Left lobe of liver (tissue), 2 donors: ENCODE data around the gene EIF5A. TPM values are rescaled to one million over a fixed set of nuclear protein-coding genes. Genes with fewer than 3 reads are reported as not detected.

Experiments
- ATAC-seq: fragments of 200-7000 bp; cut with Tn5 transposase; one replicate; pipeline ENCODE4 v1.9.1; 2020; ENCODE audit warnings: mild to moderate bottlenecking, moderate library complexity
- DNase-seq: peaks from one replicate; pipeline ENCODE4 v3.0.0-alpha.2; 2020; ENCODE audit warnings: low spot score
- total RNA-seq: library from RNA; stranded (reverse); gene quantifications from one replicate; pipeline ENCODE4 v1.2.1, GENCODE V29; 2021
- donor health status: DM: no; HTN: no; CAD: no; lungs with moderate emphysema.
- donor health status: DM: no; HTN: yes; CAD: no.

EIF5A gene
- total RNA-seq, 1 donor from 2014 or later: 242 TPM

DNA sequence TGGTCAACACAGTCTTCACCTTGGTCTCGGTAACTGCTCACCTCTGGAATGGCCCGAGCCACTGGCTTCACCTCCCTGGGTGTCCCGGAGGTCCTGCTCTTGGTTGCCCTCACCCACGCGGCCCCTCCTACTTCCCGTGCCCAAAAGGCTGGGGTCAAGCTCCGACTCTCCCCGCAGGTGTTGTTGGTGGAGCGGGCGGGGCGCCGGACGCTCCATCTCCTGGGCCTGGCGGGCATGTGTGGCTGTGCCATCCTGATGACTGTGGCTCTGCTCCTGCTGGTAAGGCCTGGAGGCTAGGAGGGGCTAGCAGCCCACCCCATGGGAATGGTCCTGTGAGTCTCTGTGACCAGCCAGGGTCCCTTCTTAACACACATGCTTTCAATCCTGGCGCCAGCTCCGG is 22.5 kb upstream of the EIF5A start:
- DNase-seq (no peak), ATAC-seq (no peak)

DNA sequence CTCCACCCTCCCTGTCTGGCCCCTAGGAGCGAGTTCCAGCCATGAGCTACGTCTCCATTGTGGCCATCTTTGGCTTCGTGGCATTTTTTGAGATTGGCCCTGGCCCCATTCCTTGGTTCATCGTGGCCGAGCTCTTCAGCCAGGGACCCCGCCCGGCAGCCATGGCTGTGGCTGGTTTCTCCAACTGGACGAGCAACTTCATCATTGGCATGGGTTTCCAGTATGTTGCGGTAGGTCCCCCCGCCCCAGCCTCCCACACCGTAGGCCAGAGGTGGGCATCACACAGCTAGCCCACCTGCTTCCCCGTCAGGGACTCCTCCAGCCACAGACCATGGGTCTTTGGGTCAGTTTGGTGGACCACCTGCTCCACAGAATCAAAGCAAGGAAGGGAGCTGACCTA is 21.7 kb upstream of the EIF5A start:
- ATAC-seq (no peak), DNase-seq (no peak)

DNA sequence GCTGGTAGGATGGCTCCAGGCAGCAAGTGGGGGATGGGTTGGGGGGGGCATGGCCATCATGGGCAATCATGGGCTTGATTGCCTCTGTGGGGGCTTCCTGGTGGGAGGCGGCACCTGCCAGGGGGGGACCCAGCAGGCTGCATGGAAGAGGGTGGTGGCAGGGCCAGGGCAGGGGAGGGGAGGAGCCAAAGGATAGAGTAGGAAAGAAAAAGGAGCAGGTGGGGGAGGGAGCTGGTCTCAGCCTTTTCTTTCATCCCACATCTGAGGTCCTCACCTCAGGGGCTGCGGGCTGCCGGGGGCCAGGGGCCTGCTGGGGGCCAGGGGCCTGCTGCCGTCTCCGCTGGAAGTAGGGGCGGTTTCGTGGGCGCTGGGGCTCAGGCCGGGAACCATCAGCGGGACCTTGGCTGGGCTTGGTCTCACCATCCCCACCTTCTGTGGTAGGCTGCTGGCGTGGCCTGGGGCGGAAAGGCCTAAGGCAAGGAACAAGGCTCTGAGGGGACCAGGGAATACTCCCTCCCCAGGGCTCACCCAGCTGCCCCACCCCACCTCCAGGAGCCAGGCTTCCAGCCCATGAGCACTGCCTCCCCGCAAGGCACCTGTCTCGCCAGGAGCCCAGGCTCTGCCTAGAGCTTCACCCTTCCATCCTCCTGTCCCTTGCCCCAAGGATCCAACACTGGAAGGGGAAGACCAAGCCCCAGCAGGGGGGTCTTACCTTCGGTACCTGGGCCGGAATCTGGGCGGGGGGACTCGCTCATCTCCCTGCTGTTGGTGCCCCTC is 18.0 kb upstream of the EIF5A start:
- DNase-seq (no peak), ATAC-seq (no peak)

DNA sequence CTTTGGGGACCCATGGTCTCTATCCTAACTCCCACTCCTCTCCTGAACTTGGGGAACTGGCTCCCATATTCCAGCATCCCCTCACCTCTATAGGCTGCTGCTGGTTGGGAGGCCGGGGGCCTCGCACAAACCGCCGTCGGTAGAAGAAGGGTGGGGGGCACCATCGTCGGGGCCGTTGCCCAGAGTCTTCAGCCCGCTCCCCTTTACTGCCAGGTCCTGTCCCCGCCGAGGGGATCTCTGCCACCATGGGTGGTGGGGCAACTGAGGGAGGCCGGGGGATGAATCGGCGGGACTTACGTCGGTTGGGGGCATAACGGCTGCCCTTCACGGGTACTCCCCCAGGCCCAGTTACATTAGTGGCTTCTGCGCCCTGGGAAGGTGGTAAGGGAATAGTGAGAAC is 17.3 kb upstream of the EIF5A start:
- DNase-seq (no peak), ATAC-seq (no peak)

DNA sequence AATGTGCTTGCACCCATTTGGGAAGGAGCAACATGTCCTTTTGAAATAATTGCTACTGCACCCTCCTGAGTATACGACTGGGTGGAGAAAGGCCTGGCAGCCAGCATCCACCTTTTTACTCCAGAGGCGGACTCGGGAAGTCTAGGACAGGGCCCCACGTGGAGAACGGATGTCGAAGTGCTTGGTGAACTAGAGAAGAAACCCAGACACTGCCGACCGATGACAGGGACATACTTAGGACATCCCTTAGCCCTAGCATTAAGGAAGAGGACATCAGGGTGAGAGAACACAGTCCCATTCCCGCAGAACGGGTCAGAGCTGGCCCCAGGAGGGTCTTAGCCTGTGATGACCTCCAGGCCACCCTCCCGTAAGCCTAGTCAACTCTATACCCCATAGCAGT is 16.7 kb upstream of the EIF5A start:
- DNase-seq: no peak
- no peak for ATAC-seq

DNA sequence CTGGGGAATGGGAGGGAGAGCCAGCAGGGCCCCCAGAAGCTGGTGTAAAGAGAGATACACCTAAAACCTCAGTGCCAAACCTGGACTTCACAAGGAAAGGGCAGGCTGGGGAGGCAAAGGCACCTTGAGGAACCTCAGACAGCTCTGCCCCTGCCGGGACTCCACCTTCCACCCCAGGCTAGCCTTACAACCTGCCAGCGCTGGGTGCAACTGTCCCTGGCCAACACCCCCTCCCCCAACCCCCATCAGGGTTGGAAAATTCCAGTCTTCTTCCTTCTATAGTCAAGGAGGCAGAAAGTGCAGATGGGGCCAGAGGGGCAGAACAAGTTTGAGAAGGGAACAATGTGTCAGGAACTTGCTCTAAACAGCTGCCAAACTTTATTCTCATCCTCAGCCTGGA is 15.2 kb upstream of the EIF5A start:
- no peak for ATAC-seq

DNA sequence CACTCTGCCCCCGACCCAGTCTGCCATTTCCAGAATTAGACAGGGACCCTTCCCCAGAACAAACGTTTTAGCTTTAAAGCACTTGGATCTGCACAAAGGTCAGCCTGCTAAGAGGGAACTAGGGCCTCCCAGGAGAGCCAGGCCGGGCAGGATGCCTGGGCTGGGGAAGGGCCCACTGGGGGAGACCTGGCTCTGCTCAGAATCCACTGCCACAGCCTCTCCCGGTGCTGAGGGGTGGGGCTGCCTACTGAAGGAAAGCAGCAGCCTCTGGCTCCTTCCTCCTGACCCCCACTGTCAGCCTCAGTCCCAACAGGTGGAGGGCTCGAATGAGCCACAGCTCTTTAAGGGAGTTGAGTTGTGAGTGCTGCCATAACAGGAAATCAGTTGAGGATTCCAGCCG is 14.7 kb upstream of the EIF5A start:
- ATAC-seq (no peak), DNase-seq (no peak)

More for the DNA sequence above, 15.2 kb upstream of the EIF5A start:
- DNase-seq: no peak

DNA sequence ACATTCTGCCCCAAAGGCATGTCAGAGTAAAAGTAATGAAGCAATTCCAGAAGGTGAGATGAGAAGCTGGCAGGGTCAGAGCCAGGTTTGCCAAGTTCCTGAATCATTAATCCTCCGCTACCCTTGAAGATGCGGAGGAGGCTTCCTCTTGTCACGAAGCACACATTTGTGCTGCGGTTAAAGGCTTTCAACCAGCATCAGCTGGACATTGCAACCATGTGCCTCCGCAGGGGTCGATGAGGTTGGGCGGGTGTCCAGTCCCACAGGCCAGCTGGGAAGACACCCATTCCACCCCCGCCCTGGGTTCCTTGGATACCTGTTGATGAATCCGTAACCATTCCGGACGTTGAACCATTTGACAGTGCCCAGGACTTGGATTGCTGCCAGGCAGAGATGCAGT is 14.3 kb upstream of the EIF5A start:
- no peak for DNase-seq
- no peak for ATAC-seq

DNA sequence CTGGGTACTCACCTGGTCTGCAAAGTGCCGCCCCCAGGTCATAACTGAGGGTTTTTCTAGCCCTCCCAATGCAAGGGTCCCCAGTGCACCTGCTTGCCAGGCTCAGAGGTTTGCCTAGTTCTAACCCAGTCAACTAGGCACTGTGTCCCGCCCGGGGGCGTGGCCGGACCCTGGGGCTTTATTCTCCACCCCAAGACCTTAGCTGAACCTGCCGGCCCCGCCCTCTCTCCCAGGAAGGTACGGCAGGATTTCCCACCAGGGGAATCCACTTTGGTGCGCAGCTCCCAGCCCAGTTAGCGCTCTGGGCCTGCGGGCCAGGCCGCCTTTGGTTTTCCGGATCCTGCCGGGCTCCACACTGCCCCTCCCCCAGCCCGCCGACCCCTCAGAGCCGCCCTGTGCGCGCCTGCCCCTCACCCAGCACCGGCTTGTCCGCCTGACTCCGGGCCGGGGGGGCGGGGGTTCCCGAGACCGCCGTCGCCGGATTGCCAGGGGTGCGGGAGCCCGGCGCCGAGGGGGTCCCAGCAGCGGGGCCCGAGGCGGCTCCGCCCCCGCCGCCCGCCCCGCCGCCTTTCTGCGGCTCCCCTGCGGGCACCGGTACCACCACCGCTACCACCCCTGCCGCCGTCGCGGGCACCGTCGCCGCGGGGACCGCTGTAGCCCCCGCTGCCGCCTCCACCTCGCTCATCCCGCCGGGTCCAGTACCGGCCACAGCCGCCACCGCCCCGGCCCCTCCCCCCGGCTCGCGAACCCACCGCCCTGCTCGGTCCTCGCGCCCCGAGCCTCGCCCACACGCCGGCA is 13.4 kb upstream of the EIF5A start:
- ATAC-seq: peak; percentile 34

DNA sequence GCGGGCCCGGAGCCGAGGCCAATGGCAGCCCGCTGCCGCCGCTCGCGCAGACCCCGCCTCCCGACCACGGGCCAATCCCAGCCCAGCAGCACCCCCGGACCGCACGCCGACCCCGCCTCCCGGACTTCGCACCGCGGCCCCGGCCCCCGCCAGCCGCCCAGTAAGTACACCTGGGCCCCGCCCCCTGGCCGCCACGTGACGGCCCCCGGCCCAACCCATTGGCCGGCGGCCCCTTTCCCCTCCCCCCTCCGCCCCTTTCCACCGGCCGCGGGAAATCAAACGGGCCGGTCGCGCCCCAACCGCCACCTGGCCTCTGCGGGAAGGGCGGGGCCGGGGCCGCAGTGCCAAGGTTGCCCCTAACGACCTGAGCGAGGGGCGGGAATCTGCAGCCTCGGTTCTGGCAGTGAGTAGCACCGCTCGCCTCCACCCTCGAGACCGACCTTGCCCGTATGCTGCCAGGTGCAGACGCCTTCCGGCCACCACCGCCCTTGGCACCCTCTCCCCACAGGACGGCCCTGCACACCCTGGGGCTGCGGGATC is 12.7 kb upstream of the EIF5A start, which contains the start of gene YBX2:
YBX2 (minus strand) TSS at position 26 of the 540 bp plus-strand sequence. CDS start 139 bp downstream, outside the sequence.
- peak; percentile 80 for ATAC-seq

More for the DNA sequence above, 13.4 kb upstream of the EIF5A start:
- no peak for DNase-seq

DNA sequence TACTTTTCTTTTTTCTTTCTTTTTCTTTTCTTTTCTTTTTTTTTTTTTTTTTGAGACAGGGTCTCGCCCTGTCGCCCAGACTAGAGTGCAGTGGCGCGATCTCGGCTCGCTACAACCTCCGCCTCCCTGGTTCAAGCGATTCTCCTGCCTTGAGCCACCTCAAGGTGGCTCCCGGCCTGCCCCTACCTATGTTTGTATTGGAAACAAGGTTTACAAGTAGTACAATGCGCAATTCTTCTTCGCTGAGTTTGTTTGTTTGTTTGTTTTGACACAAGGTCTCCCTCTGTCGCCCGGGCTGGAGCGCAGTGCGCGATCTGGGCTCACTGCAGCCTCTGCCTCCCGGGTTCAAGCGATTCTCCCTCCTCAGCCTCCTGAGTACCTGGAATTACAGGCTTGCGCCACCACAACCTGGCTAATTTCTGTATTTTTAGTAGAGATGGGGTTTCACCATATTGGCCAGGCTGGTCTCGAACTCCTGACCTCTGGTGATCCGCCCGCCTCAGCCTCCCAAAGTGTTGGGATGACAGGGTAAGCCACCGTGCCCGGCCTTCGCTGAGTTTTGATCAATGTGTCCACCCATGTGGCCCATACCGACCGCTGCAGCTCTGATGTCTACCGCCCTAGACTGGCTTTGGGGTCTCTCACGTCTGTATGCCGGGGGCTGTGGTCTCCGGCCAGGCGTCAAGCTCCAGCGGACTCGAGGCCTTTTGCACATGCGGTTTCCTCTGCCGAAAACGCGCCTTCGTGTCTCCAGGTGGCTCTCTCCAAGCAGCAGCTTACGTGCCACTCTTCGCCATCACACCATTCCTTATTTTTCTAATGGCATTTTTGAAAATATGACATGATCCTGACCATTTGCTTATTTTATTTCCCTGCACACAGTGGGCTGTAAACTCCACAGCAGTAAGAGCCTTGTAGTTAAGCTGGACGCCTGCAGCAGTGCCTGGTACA is 11.9 kb upstream of the EIF5A start:
- DNase-seq (no peak), ATAC-seq (no peak)

More for the DNA sequence above, 12.7 kb upstream of the EIF5A start, which contains the start of gene YBX2:
- DNase-seq: peak; percentile 85

DNA sequence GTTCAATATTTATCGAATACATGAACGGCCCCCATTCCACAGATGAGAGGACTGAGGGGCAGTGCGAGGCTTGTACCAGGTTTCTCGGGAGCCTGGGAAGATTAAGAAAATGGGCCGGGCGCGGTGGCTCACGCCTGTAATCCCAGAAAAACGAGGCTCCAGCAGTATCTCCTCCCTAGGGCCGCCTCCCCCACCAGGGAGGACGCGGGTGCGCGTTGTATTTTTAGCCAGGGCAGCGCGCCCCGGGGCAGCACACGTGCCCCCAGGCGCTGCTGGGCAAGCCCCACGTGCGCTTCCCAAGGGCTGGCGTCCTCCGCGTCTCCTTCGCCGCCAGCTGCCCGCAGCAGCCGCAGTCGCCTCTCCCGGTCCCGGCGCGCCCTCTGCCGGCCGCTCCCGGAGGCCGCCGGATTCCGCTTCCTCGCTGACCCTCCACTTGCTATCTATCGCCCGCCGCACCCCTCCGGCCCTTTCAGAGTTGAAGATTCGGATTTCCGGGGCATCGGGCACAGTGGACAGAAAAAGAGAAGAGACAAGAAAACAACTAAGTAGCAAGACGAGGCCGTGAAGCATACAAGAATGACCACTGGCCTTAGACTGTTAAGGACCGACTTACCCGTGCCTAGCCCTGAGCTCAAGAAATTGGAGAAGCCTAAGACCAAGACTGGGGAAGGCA is 11.1 kb upstream of the EIF5A start:
- peak; percentile 87 for ATAC-seq
- DNase-seq: peak; percentile 82

DNA sequence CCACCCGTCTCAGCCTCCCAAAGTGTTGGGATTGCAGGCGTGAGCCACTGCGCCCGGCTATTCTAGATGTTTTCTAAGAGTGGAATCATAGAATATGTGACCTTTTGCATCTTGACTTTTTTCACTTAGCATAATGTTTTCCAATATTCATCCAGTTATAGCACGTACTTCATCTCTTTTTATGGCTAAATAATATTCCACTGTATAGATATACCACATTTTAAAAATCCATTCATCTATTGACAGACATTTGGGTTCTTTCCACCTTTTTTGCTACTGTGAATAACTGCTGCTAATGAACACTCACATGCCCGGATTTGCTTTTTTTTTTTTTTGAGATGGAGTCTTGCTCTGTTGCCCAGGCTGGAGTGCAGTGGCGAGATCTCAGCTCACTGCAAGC is 3.2 kb upstream of the EIF5A start:
- DNase-seq (no peak), ATAC-seq (no peak)

DNA sequence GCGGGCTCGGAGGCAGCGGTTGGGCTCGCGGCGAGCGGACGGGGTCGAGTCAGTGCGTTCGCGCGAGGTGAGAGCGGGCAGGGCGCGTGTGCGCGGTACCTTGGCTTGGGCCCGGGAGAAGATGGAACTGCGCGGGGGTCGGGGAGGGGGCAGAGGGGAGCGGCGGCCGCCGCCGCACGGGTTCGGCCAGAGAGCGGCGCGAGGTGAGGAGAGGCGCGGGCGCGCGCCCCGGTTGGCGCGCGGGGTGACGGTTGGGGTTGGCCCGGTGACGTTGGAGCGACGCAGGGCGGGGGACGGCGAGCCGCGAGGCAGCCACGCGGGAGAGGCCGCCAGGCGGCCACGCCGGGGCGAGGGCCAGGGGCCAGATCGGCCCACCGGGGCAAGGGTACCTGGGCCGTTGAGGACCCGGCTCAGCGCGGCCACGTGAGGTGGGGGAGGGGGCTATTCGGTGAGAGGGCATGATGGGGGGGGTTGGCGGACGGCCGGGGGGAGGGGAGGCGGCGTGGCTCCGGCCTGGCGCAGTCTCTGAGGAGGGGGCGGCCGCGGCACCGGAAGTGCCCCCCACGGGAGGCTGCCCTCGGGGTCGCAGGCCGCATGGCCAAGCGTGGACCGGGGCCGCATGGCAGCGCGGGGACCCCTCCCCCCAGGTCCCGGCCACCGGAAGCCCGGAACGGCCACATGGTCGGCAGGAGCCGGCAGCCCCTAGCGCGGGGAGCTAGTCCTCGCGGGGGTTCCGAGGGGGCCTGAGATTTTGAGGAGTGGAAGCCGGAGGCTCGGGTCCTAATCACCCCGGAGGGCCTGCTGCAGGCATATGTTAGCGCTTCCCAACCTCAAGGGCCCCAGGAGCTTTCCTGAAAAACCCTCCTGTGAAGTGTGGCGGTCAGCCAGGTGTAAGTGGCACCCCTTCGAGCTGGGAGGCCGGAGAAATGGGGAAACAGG is 527 bp downstream of the EIF5A start:
- DNase-seq: peak; percentile 64
- peak; percentile 11 for ATAC-seq

DNA sequence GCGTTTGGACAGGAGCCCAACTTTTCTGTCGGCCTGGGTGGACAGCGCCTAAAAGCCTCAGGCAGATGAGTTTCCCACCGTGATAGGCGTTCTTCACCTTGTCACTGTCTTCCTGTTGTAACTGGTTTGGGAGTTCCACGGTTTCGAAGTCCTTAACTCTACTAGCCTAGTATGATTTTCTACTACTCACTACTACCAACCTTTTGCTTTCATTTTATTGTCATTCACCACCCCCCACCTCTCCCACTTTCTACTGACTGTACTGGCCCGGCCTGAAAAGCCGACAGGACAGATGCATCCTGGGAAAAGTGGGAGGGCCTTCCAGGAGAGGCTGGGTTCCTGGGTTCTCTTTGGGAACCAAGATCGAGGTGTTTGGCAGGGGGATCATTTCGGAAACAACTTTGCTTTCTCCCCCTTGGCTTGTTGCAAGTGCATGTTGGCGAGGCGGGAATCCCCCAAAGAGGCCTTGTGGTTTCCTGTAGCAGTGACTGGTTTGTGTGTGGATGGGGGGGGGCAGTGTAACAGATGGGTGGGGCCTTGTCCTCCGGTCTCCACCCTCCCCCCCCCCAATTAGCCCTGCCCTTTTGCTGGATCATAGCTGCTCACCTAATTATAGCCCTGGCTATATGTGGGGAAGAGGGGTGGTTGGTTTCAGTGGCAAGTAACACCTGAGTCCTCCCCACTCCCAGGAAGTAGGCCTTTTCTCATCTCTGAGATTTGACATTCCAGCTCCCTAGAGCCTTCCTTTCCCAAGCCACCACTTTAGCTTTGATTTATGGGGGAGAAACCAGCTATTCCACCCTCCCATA is 1.4 kb downstream of the EIF5A start:
- DNase-seq (peak; percentile 80), ATAC-seq (peak; percentile 49)

DNA sequence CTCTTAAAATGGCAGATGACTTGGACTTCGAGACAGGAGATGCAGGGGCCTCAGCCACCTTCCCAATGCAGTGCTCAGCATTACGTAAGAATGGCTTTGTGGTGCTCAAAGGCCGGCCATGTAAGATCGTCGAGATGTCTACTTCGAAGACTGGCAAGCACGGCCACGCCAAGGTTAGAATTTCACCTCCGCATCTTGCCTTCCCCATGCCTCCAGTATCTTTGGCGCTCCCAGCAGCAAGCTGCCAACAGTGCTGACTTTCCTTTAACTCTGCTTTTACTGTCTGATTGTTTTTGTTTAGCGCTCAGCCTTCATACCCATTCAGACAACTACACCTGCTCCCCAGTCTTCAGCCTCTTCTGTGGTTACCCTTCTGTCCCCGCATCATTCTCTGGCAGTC is 2.2 kb downstream of the EIF5A start:
- DNase-seq: no peak
- no peak for ATAC-seq

DNA sequence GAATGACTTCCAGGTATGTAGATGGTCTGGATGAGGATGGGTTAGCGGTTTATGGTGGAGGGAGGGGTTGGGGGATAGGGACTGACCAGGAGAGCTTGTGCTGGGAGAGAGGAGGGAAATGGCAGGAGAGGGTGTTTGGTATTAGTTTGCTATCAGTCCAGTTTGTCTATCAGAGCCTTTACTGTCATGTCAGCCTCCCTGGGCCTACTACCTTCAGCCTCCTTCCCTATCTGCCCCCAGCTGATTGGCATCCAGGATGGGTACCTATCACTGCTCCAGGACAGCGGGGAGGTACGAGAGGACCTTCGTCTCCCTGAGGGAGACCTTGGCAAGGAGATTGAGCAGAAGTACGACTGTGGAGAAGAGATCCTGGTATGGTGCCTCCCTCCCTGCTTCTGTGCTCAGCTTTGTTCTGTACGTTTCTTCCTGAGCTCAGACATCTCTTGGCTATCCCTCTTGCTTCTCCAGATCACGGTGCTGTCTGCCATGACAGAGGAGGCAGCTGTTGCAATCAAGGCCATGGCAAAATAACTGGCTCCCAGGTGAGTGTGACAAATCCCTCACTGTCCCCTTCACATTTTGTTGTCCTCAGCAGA is 3.8 kb downstream of the EIF5A start:
- no peak for DNase-seq

More for the DNA sequence above, 3.8 kb downstream of the EIF5A start:
- ATAC-seq: no peak
